ENCODE data around the gene RIMBP2. TPM values are rescaled to one million over a fixed set of nuclear protein-coding genes. Genes with fewer than 3 reads are reported as not detected.
A peak's percentile ranks its signal among the peaks of the same experiment; 100 is the strongest.

Gene RIMBP2
- total RNA-seq, 1 experiment from 2014 or later = 2.1 TPM

GRCh38 chr12:130396667-130397066, 319.4 kb downstream of the RIMBP2 start:
- Histone ChIP-seq H3K36me3 (replicated peaks; ENCODE audit: control insufficient read depth, insufficient read depth, low read length) (no peaks in the 10 kb centered on the region), H3K4me3 (ENCODE audit: insufficient read depth, low read depth, low read length) (no peak overlapping the region), H3K27me3 (ENCODE audit: control insufficient read depth, insufficient read depth, low read length) (no peaks in the 10 kb centered on the region)
- no peak for DNase-seq

DNA sequence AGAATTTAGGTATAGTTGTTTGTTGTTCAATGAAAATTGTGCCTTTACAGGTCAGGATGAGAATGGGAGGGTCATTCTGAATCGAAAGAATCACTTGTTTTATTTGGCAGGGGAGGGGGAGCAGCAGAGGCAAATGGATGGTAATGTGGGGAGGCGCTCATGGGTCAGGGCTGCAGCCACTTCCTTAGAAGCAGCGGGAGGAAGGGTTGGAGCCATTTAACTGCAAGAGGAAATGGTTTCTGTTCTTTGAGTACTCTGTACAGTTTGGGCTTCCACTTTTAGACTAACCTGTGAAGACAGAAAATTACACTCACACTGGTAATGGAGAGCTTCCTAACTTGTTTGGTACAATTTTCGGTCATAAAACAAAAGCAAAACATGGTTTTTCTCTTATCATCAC, 321.2 kb downstream of the RIMBP2 start:
- no peaks in the 10 kb centered on the region for H3K36me3 ChIP-seq (replicated peaks; ENCODE audit: control insufficient read depth, insufficient read depth, low read length)
- DNase-seq = peak; percentile 54
- H3K27me3 ChIP-seq (ENCODE audit: control insufficient read depth, insufficient read depth, low read length) = no peaks in the 10 kb centered on the region
- H3K4me3 ChIP-seq (ENCODE audit: insufficient read depth, low read depth, low read length) = no peak overlapping the region

GRCh38 chr12:130391186-130391585, 324.9 kb downstream of the RIMBP2 start:
- DNase-seq = no peak
- Histone ChIP-seq H3K4me3 (ENCODE audit: insufficient read depth, low read depth, low read length) (no peak overlapping the region), H3K36me3 (replicated peaks; ENCODE audit: control insufficient read depth, insufficient read depth, low read length) (no peaks in the 10 kb centered on the region), H3K27me3 (ENCODE audit: control insufficient read depth, insufficient read depth, low read length) (no peaks in the 10 kb centered on the region)

DNA sequence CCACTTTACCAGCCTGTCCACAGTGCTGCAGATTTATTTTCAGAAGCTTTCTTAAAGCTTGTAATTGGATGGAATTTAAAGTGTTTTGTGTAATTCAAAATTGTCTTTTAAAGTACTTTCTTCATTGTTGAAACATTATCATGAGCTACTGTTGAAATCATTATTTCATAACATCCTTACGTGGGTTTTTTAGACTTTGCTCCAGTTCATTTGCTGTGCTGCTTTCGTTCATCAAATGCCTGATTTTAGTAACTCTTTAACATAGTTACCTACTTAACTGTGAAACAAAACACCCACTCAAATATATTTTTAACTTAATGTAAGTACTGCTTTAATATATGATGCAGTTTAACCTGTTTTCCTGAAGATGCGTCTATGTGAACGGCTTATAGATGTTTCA, 330.9 kb downstream of the RIMBP2 start:
- no peak overlapping the region for H3K4me3 ChIP-seq (ENCODE audit: insufficient read depth, low read depth, low read length)
- no peak for DNase-seq
- no peaks in the 10 kb centered on the region for H3K36me3 ChIP-seq (replicated peaks; ENCODE audit: control insufficient read depth, insufficient read depth, low read length)
- H3K27me3 ChIP-seq (ENCODE audit: control insufficient read depth, insufficient read depth, low read length) = no peaks in the 10 kb centered on the region

GRCh38 chr12:130384234-130384633, 331.9 kb downstream of the RIMBP2 start:
- Histone ChIP-seq H3K27me3 (ENCODE audit: control insufficient read depth, insufficient read depth, low read length) (no peaks in the 10 kb centered on the region), H3K36me3 (replicated peaks; ENCODE audit: control insufficient read depth, insufficient read depth, low read length) (no peaks in the 10 kb centered on the region), H3K4me3 (ENCODE audit: insufficient read depth, low read depth, low read length) (no peak overlapping the region)
- DNase-seq = no peak

DNA sequence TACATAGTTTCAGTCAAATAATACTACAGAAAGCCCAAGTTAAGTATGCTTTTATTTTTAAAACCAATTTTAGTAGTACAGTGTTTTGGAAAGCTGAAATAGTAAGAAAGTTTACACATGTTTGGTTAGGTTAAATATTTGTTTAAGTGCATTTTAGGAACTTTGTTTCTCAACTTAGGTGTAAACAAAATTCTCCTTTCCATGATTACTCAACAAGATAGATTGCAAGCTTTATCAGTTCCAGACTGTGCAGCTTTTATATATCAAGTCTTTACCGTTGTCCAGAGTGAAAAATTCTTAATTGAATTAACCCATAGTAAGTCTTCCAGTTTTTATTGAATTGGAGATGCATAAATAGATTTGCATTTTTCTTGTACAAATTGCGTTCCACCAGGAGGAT, 333.3 kb downstream of the RIMBP2 start:
- H3K4me3 ChIP-seq (ENCODE audit: insufficient read depth, low read depth, low read length) = no peak overlapping the region

DNA sequence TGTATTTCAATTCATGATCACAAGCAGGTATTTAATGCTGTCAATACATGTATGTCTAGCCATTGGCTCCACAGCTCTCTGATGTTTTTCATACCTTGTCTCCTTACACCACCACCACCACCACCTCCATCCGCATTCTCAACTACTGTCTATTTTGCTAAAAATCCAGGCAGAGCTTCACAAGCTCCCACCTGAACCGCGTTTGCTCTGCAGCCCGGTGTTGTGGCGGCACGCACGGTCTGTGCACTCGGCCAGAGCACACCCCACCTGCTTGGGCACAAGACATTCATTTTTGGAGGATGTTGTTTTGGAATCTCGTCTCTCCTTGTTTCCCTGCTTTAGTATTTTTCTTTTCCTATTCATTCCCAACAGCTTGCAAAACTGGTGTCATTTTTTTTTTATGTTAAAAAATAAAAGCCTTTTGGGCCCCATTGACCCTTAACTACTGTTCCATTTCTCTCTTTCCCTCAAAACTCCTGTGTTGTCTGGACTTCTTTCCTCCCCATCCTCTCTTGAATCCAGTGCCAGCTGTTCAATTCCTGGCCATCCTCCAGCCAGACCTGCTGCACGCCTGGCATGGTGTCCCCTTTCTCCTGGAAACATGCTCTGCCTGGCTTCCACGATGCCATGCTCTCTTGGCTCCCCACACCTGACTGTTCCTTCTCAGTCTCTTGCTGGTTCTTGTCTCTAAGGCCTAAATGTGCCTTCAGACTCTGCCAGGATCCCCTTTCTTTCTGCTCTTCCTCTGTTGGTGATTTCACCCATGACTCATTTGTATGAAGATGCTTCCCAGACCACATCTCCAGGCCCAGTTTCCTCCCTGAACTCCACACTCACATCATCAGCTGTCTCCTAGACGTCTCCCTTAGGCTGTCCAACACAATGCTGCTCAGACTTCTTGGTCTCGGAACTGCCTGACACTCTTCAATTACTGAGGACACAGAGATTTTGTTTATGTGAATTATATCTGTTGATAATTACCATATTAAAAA, 340.5 kb downstream of the RIMBP2 start:
- DNase-seq = no peak
- Histone ChIP-seq H3K27me3 (ENCODE audit: control insufficient read depth, insufficient read depth, low read length) (no peaks in the 10 kb centered on the region; the same call in 1 of the 2 replicates), H3K36me3 (replicated peaks; ENCODE audit: control insufficient read depth, insufficient read depth, low read length) (no peaks in the 10 kb centered on the region), H3K4me3 (ENCODE audit: insufficient read depth, low read depth, low read length) (no peak overlapping the region)

More for the DNA sequence above, 333.3 kb downstream of the RIMBP2 start:
- Histone ChIP-seq H3K27me3 (ENCODE audit: control insufficient read depth, insufficient read depth, low read length) (no peaks in the 10 kb centered on the region; the same call in 1 of the 2 replicates), H3K36me3 (replicated peaks; ENCODE audit: control insufficient read depth, insufficient read depth, low read length) (no peaks in the 10 kb centered on the region)
- no peak for DNase-seq

DNA sequence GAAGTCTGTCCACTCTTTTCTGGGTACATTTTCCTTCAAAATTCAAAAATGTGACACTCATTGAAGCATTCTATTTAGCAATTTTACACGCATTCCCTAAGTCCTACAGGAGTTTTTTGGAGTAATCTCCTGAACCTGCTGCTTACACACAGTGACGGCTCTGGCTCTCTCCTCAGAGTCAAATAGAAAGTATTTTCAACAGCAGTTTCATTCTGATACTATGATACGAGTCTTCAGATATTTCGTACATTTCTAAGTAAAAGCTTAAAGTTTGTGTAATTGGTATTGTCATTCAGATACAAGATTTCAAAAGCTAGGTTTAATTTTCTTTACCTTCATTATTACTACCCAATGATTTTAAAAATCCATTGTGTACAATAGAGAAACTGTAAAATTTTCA, 342.0 kb downstream of the RIMBP2 start:
- H3K4me3 ChIP-seq (ENCODE audit: insufficient read depth, low read depth, low read length) = no peak overlapping the region
- H3K27me3 ChIP-seq (ENCODE audit: control insufficient read depth, insufficient read depth, low read length) = no peaks in the 10 kb centered on the region; the same call in 1 of the 2 replicates
- no peak for DNase-seq
- H3K36me3 ChIP-seq (replicated peaks; ENCODE audit: control insufficient read depth, insufficient read depth, low read length) = no peaks in the 10 kb centered on the region

- Histone ChIP-seq H3K4me3 (ENCODE audit: insufficient read depth, low read depth, low read length) (no peak overlapping the region), H3K36me3 (replicated peaks; ENCODE audit: control insufficient read depth, insufficient read depth, low read length) (no peaks in the 10 kb centered on the region), H3K27me3 (ENCODE audit: control insufficient read depth, insufficient read depth, low read length) (no peaks in the 10 kb centered on the region; the same call in 1 of the 2 replicates)
- DNase-seq = no peak
These were observed 343.2 kb downstream of the RIMBP2 start for GRCh38 chr12:130372936-130373335.

GRCh38 chr12:130371296-130371695, 344.8 kb downstream of the RIMBP2 start:
- no peak overlapping the region for H3K4me3 ChIP-seq (ENCODE audit: insufficient read depth, low read depth, low read length)
- H3K27me3 ChIP-seq (ENCODE audit: control insufficient read depth, insufficient read depth, low read length) = no peaks in the 10 kb centered on the region; the same call in 1 of the 2 replicates
- no peak for DNase-seq
- no peaks in the 10 kb centered on the region for H3K36me3 ChIP-seq (replicated peaks; ENCODE audit: control insufficient read depth, insufficient read depth, low read length)

DNA sequence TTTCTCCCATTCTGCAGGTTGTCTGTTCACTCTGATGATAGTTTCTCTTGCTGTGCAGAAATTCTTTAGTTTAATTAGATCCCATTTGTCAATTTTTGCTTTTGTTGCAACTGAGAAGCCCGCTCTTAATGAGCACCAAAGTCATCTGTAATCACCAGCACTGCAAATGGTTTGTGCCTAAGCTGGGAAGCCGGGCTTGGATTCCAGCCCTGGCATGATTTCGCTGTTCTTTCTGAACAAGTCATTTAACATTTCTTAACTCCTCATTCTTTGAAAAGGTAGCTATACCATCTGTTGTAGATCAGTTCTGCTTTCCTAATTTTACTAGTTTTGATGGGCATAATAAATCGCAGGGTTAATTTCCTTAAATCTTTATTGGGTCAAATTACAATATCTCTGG, 346.3 kb downstream of the RIMBP2 start:
- DNase-seq = no peak
- H3K27me3 ChIP-seq (ENCODE audit: control insufficient read depth, insufficient read depth, low read length) = no peaks in the 10 kb centered on the region
- H3K36me3 ChIP-seq (replicated peaks; ENCODE audit: control insufficient read depth, insufficient read depth, low read length) = no peaks in the 10 kb centered on the region
- H3K4me3 ChIP-seq (ENCODE audit: insufficient read depth, low read depth, low read length) = no peak overlapping the region

- no peaks in the 10 kb centered on the region for H3K36me3 ChIP-seq (replicated peaks; ENCODE audit: control insufficient read depth, insufficient read depth, low read length)
- DNase-seq = no peak
- H3K27me3 ChIP-seq (ENCODE audit: control insufficient read depth, insufficient read depth, low read length) = no peaks in the 10 kb centered on the region
- H3K4me3 ChIP-seq (ENCODE audit: insufficient read depth, low read depth, low read length) = no peak overlapping the region
These were observed 348.6 kb downstream of the RIMBP2 start for GRCh38 chr12:130367523-130367922.

- no peak overlapping the region for H3K4me3 ChIP-seq (ENCODE audit: insufficient read depth, low read depth, low read length)
These were observed 349.1 kb downstream of the RIMBP2 start for GRCh38 chr12:130367003-130367402.

DNA sequence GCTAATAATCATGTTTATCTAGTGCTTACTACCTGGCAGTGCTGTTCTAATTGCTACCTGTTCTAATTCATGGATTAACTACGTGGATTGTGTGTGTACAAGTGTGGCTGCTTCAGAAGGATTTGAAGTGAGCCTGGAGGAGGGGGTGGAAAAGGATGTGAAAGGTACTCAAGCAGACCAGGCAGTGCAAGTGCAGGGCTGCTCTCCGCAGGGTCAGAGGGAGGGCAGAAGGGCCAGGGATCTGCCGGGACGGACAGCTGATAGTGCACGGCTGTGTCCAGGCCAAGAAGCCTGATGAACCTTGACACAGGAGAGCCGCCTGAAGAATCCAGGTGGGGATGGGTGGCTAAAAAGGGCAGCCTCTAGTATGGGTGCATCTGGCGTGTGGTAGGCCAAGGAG, 349.9 kb downstream of the RIMBP2 start:
- DNase-seq = no peak
- Histone ChIP-seq H3K36me3 (replicated peaks; ENCODE audit: control insufficient read depth, insufficient read depth, low read length) (no peaks in the 10 kb centered on the region), H3K27me3 (ENCODE audit: control insufficient read depth, insufficient read depth, low read length) (no peaks in the 10 kb centered on the region), H3K4me3 (ENCODE audit: insufficient read depth, low read depth, low read length) (no peak overlapping the region)

More at GRCh38 chr12:130367003-130367402, 349.1 kb downstream of the RIMBP2 start:
- no peak for DNase-seq
- no peaks in the 10 kb centered on the region for H3K36me3 ChIP-seq (replicated peaks; ENCODE audit: control insufficient read depth, insufficient read depth, low read length)
- H3K27me3 ChIP-seq (ENCODE audit: control insufficient read depth, insufficient read depth, low read length) = no peaks in the 10 kb centered on the region

DNA sequence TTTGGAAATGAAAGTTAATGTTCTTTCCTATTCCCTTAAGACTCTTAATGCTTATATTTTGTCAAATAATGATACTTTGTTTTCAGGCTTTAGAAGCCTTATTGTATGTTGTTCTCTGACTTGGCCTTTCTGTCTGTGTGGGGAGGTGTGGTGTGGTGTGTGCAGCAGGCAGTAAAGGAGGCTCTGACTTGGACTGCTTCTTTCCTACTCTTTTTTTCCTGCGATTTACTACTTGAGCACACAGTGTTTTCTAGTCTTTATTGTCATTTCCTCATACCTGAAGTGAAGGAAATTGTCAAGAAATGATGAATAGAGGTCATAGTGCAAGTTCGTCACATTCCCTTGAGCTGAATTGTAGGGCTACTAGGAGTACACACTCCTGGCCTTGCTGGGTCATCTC, 351.5 kb downstream of the RIMBP2 start:
- DNase-seq = no peak
- no peak overlapping the region for H3K4me3 ChIP-seq (ENCODE audit: insufficient read depth, low read depth, low read length)
- H3K36me3 ChIP-seq (replicated peaks; ENCODE audit: control insufficient read depth, insufficient read depth, low read length) = no peaks in the 10 kb centered on the region
- H3K27me3 ChIP-seq (ENCODE audit: control insufficient read depth, insufficient read depth, low read length) = no peaks in the 10 kb centered on the region
